Hepatocyte (in vitro differentiated cells): ENCODE results near the gene RELL1.

Experiments used
- CTCF ChIP-seq: fragments of 200-600 bp; sonication (generic); IDR thresholded peaks from 2 replicates; pipeline ENCODE4 v1.5.1; 2016; ENCODE audit warnings: antibody characterized with exemption, mild to moderate bottlenecking; ENCODE audit not compliant: poor library complexity
- EZH2phosphoT487 ChIP-seq: fragments of 200-600 bp; sonication (generic); IDR thresholded peaks from one replicate; pipeline ENCODE4 v1.6.1; 2018; ENCODE audit warnings: antibody characterized with exemption, mild to moderate bottlenecking, low read depth, moderate library complexity; ENCODE audit not compliant: unreplicated experiment, severe bottlenecking

GRCh38 chr4:37590016-37590415 lies 96.2 kb downstream of the RELL1 start:
- TF ChIP-seq EZH2phosphoT487 (no peak), CTCF (no peak)
